Measurements from ENCODE around the gene COMMD4.
A peak's percentile ranks its signal among the peaks of the same experiment; 100 is the strongest.
"Not testable (repeated sequence)": the region's sequence is repeated elsewhere in the genome, so short reads cannot be mapped to it uniquely, and the experiment has no call there.

Gene COMMD4

DNA sequence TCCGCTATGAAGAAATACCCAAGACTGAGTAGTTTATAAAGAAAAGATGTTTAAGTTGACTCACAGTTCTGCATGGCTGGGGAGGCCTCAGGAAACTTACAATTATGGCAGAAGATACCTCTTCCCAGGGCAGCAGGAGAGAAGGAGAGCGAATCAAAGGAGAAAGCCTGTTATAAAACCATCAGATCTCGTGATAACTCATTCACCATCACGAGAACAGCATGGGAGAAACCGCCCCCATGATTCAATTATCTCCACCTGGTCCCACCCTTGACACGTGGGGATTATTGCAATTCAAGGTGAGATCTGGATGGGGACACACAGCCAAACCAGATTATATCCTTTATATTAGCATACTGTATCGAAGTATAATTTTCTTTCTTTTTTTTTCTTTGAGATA, 3.8 kb upstream of the COMMD4 start:
- not testable (repeated sequence) for DNase-seq (ENCODE audit: low read depth in 2 of 2)

DNA sequence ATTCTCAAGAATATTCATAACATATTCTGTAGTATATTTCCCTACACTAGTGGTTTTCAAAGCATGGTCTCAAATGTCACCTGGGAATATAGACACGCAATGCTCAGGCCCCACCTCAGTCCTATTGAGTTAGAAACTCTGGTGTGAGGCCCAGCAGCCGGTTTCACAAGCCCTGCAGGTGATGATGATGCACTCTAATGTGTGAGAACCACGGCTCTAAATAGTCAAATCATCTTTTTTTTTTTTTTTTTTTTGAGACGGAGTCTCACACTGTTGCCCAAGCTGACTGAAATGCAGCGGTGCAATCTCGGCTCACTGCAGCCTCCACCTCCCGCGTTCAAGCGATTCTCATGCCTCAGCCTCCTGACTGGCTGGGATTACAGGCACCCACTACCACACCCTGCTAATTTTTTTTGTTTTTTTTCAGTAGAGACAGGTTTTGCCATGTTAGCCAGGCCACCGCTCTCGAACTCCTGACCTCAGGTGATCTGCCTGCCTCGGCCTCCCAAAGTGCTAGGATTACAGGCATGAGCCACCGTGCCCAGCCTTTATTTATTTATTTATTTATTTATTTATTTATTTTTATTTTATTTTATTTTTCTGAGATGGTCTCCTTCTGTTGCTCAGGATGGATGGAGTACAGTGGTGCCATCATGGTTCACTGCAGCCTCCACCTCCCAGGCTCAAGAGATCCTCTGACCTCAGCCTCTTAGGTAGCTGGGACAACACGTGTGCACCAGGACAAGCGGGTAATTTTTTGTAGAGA, 2.0 kb upstream of the COMMD4 start:
- DNase-seq (ENCODE audit: low read depth in 2 of 2), result not testable (repeated sequence)

GRCh38 chr15:75335313-75335704, 554 bp upstream of the COMMD4 start:
- no peak for DNase-seq (ENCODE audit: low read depth in 2 of 2)

- DNase-seq (ENCODE audit: low read depth in 2 of 2), result no peak
These were observed 2.9 kb downstream of the COMMD4 start for GRCh38 chr15:75338661-75339240.

GRCh38 chr15:75339531-75340240, 3.8 kb downstream of the COMMD4 start:
- DNase-seq (ENCODE audit: low read depth in 2 of 2), result no peak

DNA sequence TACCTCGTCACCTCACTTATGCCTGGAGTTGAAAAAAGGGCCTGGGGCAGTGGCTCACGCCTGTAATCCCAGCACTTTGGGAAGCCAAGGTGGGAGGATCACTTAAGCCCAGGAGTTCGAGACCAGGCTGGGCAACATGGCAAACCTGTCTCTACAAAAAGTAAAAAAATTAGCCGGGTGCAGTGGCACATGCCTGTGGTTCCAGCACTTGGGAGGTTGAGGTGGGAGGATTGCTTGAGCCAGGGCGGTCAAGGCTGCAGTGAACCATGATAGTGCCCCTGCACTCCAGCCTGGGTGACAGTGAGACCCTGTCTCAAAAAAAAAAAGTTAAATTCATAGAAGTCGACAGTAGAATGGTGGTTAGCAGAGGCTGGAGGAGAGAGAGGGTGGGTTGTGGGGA, 6.4 kb downstream of the COMMD4 start:
- DNase-seq (ENCODE audit: low read depth in 2 of 2), result no peak

GRCh38 chr15:75343953-75344352, 8.1 kb downstream of the COMMD4 start:
- not testable (repeated sequence) for DNase-seq (ENCODE audit: low read depth in 2 of 2)

GRCh38 chr15:75346796-75347221, 10.9 kb downstream of the COMMD4 start, which contains the start of gene NEIL1:
NEIL1 (plus strand) TSS chr15:75347039; CDS start chr15:75348906, 1,867 bp downstream.
- DNase-seq (ENCODE audit: low read depth in 2 of 2), result no peak

DNA sequence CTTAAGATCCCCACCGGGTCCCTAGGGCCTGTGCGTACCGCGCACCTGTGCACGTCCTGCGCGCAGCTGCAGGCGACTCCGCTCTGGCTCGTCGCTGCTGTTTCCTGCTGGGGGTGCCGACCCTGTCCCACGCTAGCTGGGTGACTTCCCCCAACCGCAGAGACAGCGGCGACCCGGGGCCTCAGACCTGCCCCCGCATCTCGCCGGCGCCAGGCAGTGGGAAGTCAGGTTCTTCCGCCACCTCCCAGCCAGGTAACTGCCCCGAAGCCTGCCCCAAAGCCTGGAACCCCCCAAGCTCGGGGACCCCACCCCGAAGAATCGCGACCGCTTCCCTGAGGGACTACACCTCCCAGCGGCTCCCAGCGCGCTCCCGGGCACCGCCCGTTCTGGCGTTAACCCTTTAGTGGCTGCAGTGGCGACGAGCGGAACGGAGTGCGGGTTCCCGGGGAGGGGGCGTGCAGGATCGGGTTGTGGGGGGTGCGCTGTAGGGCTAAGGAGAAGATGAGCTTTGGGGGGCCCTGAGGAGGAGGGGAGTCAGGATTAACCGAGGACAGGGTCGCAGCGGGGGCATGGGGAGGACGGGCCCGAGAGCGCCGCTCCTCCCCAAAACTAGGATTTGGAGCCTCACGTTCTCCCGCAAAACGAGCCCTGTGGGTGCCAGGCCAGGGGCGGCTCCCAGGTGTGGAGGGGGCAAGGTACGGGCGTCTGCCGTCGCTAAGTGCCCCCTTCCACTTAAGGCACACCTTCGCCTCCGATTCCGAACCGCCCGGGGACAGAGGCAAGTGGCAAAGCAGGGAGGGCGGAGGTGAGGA, 11.6 kb downstream of the COMMD4 start:
- DNase-seq (ENCODE audit: low read depth in 2 of 2), result peak in 1 of 2 experiments; percentile 38

DNA sequence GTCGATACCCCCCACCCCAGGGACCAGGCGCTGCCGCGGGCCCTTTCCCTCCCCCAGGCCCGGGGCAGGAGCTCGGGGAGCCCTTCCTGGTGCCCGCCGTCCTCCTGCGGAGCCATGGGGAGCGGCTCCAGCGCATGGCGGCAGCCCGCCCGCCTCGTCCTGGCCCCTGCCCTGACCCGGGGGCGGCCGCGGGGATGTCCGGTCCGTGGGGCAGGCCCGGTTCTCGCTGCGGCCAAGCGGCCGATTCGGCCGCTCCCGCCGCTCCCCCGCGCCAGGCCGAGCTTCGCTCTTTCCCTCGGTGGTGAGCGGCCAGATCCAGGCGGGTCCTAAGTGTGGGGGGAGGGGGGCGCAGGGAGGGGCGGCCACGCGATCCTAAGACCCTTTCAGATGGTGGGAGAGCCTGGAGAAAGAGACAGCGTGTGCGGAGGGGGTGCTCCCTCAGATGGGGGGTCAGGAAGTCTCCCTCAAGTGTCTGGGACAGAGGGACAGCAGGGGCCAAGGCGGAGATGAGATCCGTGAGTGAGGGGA, 12.2 kb downstream of the COMMD4 start:
- no peak for DNase-seq (ENCODE audit: low read depth in 2 of 2)

DNA sequence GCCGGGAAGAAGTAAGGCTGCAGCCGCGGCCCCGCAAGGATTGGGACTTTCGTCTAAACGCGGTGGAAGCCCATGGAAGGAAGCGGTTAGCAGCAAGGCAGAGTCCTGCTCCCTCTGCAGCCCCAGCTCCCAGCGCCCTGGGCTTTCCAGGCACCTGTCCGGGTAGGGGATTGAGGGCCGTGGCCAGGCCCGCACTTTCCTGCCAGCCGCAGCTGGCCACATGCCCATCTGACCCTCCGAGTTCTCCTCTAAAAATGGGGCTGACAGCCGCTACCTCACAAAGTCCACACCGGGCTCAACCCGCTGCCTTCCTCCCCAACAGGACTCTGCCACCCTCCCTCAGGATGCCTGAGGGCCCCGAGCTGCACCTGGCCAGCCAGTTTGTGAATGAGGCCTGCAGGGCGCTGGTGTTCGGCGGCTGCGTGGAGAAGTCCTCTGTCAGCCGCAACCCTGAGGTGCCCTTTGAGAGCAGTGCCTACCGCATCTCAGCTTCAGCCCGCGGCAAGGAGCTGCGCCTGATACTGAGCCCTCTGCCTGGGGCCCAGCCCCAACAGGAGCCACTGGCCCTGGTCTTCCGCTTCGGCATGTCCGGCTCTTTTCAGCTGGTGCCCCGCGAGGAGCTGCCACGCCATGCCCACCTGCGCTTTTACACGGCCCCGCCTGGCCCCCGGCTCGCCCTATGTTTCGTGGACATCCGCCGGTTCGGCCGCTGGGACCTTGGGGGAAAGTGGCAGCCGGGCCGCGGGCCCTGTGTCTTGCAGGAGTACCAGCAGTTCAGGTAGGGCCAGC, 12.9 kb downstream of the COMMD4 start:
- DNase-seq (ENCODE audit: low read depth in 2 of 2), result no peak

DNA sequence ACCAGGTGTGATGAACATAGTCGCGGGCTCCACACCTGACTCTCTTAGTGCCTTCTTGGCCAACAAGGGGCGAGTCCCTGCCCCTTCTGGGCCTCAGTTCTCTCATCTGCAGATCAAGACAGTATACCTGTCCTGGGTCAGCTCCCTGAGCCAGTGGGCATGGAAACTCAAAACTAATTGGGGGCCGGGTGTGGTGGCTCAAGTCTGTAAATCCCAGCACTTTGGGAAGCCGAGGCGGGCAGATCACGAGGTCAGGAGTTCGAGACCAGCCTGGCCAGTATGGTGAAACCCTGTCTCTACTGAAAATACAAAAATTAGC, 13.4 kb downstream of the COMMD4 start:
- DNase-seq (ENCODE audit: low read depth in 2 of 2), result not testable (repeated sequence)

DNA sequence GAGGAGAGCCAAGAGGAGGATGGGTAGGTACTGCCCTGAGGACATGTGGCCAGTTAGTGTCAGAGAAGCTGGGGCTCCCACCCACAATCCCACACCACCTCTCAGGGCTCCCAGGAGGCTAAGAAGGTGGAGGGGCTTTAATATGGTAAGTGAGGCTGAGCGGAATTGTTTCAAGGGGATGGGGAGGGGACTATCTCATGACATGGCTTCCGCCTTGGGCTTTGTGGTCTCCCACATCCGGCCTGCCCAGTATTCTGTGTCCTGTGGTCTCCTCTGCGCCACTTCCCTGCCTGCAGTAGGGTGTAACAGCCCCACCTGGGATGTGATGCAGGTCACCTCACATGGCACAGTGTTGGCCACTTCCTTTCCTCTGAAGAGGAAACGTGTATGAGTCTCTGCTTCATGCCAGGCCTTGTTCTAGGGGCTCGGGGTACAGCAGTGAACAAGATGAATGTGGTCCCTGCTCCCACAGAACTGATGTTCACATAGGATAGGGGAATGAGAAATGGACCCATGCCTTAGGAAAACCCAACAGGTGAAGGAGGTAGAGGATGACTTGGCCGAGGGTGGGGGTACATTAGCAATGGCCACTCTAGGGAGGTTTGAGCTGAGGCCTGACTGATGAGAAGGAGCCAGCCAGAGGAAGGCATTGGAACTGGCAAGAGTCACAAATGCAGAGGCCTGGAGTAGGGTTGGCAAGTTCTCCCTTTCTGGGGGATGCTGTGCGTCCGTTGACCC, 14.2 kb downstream of the COMMD4 start:
- peak in 1 of 2 experiments; percentile 54 for DNase-seq (ENCODE audit: low read depth in 2 of 2)

DNA sequence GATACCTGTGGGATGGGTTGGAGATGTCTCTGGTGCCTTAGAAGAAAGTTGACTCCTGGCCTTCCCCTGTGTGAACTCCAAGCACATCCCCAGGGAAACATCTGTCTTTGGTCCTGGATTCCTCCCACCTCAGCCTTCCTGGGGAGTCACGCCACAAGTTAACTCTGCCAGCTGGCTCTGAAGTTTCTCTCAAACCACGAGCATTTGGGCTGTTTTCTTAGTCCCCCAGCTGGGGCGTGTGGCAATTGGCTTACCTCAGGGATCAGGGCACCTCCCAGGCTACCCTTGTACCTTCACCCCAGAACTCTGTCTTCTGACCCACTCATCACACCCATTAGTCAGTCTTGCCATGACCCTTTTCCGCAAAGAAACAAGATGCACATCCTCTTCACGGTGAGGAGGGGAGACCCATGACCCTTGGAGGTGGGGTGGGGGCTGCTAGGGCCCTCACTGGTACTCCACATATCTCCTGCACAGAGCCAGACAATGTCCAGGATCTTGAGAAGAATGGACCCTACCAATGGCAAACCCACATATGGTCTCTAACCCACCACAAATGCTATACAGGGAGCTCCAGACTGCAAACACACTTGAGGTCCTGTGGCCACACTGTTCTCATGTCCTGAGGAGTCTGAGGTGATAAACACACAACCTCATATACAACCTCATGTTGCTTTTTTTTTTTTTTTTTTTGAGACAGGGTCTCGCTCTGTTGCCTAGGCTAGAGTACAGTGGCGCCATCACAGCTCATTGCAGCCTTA, 14.9 kb downstream of the COMMD4 start:
- no peak for DNase-seq (ENCODE audit: low read depth in 2 of 2)

DNA sequence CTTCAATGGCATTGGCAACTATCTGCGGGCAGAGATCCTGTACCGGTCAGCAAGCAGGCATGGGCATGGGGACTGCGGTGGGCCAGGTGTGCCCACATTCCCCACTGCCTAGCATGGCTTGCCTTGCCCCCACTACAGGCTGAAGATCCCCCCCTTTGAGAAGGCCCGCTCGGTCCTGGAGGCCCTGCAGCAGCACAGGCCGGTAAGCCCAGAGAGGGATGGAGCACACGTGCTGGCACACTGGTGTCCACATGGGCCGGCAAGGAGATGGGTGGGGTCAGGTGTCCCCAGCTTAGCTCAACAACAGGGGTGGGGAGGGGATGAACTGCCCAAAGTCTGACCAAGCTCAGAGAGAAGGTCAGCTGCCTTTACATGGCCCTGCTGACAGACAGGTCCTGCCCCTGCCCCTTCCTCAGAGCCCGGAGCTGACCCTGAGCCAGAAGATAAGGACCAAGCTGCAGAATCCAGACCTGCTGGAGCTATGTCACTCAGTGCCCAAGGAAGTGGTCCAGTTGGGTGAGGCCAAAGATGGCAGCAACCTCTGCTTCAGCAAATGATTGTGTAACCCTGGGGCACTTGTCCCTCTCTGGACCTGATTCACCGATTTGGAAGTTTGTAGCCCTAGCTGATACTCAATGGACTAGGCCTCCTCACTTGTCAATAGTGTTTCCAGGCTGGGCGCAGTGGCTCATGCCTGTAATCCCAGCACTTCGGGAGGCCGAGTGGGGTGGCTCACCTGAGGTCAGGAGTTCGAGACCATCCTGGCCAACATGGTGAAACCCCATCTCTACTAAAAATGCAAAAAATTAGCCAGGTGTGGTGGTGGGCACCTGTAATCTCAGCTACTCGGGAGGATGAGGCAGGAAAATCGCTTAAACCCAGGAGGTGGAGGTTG, 16.6 kb downstream of the COMMD4 start:
- DNase-seq (ENCODE audit: low read depth in 2 of 2), result no peak

DNA sequence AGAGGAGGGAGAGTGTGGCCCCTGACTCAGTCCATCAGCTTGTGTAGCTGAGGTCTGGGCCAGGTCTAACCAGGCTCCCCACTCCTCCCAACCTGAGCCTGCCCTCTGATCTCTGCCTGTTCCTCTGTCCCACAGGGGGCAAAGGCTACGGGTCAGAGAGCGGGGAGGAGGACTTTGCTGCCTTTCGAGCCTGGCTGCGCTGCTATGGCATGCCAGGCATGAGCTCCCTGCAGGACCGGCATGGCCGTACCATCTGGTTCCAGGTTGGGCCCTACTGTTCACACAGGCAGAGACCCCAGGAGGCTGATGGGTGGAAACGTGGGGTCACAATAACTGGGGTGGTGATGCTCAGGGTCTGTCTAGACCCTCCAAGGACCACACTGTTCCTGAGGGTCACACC, 17.7 kb downstream of the COMMD4 start:
- no peak for DNase-seq (ENCODE audit: low read depth in 2 of 2)

DNA sequence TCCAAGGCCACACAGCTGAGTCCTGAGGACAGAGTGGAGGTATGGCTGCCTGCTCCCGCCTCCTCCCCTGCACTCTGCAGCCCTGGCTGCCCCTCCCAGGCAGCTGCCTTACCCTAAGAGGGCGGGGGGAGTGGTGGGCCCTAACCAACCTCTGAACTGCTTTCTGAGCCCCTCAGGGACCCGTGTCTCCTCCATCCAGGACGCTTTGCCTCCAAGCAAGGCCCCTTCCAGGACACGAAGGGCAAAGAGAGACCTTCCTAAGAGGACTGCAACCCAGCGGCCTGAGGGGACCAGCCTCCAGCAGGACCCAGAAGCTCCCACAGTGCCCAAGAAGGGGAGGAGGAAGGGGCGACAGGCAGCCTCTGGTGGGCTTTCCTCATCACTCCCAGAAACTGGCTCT, 18.6 kb downstream of the COMMD4 start:
- DNase-seq (ENCODE audit: low read depth in 2 of 2), result no peak

DNA sequence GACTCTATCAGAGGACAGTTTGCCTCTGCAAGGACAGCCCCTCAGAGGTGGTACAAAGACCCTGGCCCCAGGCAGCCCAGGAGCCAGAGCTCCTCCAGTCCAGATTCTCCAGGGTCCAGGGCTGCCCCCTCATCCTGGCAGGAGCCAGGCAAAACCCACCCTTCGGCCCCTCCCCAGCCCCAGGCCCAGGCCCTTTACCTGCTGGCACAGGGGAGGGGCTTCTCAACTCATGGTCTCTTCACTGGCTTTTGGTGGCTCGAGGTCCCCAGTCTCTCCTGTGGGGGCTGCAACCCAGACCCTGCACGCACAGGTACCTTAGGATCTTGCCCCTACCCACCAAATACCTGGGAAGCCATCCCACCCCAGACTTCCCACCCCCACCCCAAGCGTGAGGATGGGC, 19.5 kb downstream of the COMMD4 start:
- DNase-seq (ENCODE audit: low read depth in 2 of 2), result no peak

GRCh38 chr15:75356006-75356405, 20.1 kb downstream of the COMMD4 start:
- DNase-seq (ENCODE audit: low read depth in 2 of 2), result no peak
